Kasumi-1 (cell line): ENCODE measurements around the gene KHDRBS2.

Experiments used
- DNase-seq, 2 experiments: peaks; one replicate each; lab custom pipeline; 2025; lab: John Stamatoyannopoulos, UW

The KHDRBS2 gene

GRCh38 chr6:62175195-62175594, 110.8 kb downstream of the KHDRBS2 start:
- DNase-seq = no peak

GRCh38 chr6:62174548-62174947, 111.5 kb downstream of the KHDRBS2 start:
- DNase-seq = no peak

GRCh38 chr6:62167736-62168135, 118.3 kb downstream of the KHDRBS2 start:
- DNase-seq = no peak

GRCh38 chr6:62162858-62163257, 123.2 kb downstream of the KHDRBS2 start:
- DNase-seq = no peak

GRCh38 chr6:62152796-62153195, 133.2 kb downstream of the KHDRBS2 start:
- no peak for DNase-seq

- DNase-seq = peak; percentile 17 to 64
Measured at GRCh38 chr6:62150048-62150663, 135.9 kb downstream of the KHDRBS2 start.

GRCh38 chr6:62146954-62147853, 138.8 kb downstream of the KHDRBS2 start:
- no peak for DNase-seq

- DNase-seq = no peak
Measured at GRCh38 chr6:62129127-62129526, 156.9 kb downstream of the KHDRBS2 start.

- no peak for DNase-seq
Measured at GRCh38 chr6:62119401-62119800, 166.6 kb downstream of the KHDRBS2 start.

- no peak for DNase-seq
Measured at GRCh38 chr6:62103186-62103859, 182.7 kb downstream of the KHDRBS2 start.

- DNase-seq = no peak
Measured at GRCh38 chr6:62102387-62102786, 183.6 kb downstream of the KHDRBS2 start.

- no peak for DNase-seq
Measured at GRCh38 chr6:62090442-62091229, 195.4 kb downstream of the KHDRBS2 start.

GRCh38 chr6:62089781-62090180, 196.2 kb downstream of the KHDRBS2 start:
- no peak for DNase-seq

GRCh38 chr6:62086047-62086446, 200.0 kb downstream of the KHDRBS2 start:
- DNase-seq = no peak

GRCh38 chr6:62075869-62076268, 210.2 kb downstream of the KHDRBS2 start:
- no peak for DNase-seq

- DNase-seq = no peak
Measured at GRCh38 chr6:62059901-62060300, 226.1 kb downstream of the KHDRBS2 start.

GRCh38 chr6:62057300-62057699, 228.7 kb downstream of the KHDRBS2 start:
- no peak for DNase-seq

- DNase-seq = no peak
Measured at GRCh38 chr6:62045502-62045901, 240.5 kb downstream of the KHDRBS2 start.

- no peak for DNase-seq
Measured at GRCh38 chr6:62043084-62043483, 242.9 kb downstream of the KHDRBS2 start.

- no peak for DNase-seq
Measured at GRCh38 chr6:62042429-62042828, 243.6 kb downstream of the KHDRBS2 start.

GRCh38 chr6:62039605-62040004, 246.4 kb downstream of the KHDRBS2 start:
- DNase-seq = peak; percentile 5 to 23

- no peak for DNase-seq
Measured at GRCh38 chr6:62037445-62037844, 248.6 kb downstream of the KHDRBS2 start.
